GM12874 (cell line): Measurements from ENCODE around the gene PRRT4.
A peak's percentile ranks its signal among the peaks of the same experiment; 100 is the strongest.

Source experiments
- TF ChIP-seq, protein P1 (sequence below): IDR thresholded peaks from 2 replicates; pipeline ENCODE4 v1.5.1; 2011; ENCODE audit warnings: low read depth, mild to moderate bottlenecking, control low read depth, low read length, moderate library complexity; ENCODE audit not compliant: insufficient read depth

PRRT4 gene

DNA sequence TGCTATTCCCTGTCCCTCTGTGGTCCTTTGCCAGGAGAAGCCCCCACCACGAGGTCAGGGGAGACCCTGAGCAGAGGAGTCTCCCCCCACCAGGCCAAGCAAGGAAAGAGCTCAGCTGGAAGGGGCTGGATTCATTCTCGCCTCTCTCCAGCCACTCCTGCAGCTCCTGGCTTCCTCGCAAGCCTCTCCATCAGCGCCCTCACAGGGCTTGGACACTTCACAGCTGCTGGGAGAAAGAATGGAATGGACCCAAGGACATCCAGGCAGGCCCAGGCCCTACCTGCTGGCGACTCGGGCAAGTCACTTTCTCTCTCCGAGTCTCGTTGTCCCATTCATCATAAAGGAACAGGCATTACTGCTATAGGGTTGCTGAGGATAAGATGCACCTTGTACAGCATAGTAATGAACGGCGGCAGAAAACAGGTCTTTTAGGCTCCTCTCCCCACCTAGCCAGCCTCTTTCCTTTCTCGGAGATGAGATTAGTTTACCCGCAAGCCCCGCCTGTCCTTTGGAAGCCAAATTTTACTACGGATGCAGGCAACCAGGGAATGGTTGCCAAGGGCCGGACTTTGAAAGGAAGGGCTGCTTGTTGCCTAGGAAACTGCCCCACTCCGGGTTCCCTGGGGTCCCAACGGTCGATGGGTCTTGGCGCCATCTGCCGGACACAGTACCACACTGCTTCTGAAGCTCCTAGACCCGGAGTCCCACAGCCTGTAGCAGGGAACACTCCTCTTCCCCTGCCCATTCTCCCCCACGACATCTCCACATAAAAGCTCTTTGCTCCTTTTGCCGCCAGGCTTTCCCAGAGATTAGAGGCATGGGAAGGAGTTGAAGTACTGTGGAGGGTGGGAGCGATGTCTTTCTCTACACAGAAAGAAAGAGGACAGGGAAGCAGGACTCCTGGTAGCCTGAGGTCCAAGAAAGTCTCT is 26.0 kb upstream of the PRRT4 start:
- TF ChIP-seq, protein P1, sequence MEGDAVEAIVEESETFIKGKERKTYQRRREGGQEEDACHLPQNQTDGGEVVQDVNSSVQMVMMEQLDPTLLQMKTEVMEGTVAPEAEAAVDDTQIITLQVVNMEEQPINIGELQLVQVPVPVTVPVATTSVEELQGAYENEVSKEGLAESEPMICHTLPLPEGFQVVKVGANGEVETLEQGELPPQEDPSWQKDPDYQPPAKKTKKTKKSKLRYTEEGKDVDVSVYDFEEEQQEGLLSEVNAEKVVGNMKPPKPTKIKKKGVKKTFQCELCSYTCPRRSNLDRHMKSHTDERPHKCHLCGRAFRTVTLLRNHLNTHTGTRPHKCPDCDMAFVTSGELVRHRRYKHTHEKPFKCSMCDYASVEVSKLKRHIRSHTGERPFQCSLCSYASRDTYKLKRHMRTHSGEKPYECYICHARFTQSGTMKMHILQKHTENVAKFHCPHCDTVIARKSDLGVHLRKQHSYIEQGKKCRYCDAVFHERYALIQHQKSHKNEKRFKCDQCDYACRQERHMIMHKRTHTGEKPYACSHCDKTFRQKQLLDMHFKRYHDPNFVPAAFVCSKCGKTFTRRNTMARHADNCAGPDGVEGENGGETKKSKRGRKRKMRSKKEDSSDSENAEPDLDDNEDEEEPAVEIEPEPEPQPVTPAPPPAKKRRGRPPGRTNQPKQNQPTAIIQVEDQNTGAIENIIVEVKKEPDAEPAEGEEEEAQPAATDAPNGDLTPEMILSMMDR: peak; percentile 89

DNA sequence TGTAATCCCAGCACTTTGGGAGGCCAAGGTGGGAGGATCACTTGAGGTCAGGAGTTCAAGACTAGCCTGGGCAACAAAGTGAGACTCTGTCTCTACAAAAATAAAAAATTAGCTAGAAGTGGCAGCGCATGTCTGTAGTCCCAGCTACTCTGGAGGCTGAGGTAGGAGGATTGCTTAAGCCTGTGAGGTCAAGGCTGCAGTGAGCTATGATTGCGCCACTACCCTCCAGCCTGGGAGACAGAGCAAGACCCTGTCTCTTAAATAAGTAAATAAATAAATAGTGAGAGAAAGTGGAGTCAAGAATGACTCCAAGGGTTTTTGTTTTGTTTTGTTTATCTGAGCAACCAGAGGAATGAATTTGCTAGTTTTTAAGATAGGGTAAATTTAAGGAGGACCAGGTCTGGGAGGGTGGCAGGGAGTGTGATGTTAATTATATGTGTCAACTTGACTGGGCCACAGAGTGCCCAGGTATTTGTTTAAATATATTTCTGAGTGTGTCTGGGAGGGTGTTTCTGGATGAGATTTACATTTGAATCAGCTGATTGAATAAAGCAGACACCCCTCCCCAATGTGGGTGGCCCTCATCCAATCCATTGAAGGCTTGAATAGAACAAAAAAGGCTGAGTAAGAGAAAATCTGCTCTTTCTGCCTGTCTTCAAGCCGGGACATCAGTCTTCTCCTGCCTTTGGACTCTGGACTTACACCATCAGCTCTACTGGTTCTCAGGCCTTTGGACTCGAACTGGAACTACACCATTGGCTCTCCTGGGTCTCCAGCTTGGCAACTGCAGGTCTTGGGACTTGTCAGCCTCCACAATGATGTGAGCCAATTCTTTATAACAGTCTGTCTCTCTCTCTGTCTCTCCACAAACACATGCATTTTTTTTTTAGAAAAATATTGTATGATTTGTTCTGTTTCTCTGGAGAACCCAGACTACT is 24.8 kb upstream of the PRRT4 start:
- TF ChIP-seq, protein P1: no peak

DNA sequence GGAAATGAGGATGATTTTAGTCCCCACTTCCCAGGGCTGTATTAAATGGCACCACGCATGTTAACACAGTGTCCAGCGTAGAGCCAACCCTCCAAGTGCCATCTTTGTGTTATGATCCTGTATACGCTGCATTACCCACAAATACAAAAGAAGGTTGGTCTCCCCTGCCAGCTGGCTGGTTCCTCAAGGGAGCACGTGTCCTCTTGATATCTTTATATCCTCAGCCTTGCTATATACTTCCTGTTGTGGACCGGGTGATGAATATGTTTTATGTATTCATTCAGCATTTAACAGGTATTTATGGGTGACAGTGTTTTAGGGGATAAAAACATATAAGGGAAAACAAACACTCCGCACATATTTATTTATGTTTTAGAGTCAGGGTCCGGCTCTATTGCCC is 23.2 kb upstream of the PRRT4 start:
- TF ChIP-seq, protein P1: no peak

DNA sequence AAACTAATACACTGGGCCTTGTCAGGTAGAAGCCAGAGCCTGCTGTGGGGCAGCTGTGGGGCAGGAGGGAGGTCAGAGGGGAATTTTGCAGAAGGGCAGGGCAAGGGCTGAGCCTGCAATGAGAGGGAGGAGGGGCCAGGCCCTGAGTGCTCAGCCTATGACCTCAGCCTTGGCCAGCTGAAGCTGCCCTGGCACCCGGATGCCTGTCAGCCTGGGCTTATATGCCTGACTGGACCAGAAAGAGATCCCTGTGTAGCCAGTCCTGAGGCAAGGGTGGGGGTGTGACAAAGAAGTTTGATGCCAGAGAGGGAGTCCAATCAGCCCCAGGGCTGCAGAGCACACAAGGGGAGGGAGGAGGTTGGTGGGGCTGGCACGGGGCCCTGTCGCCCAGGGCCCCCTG is 22.3 kb upstream of the PRRT4 start:
- TF ChIP-seq, protein P1: no peak

DNA sequence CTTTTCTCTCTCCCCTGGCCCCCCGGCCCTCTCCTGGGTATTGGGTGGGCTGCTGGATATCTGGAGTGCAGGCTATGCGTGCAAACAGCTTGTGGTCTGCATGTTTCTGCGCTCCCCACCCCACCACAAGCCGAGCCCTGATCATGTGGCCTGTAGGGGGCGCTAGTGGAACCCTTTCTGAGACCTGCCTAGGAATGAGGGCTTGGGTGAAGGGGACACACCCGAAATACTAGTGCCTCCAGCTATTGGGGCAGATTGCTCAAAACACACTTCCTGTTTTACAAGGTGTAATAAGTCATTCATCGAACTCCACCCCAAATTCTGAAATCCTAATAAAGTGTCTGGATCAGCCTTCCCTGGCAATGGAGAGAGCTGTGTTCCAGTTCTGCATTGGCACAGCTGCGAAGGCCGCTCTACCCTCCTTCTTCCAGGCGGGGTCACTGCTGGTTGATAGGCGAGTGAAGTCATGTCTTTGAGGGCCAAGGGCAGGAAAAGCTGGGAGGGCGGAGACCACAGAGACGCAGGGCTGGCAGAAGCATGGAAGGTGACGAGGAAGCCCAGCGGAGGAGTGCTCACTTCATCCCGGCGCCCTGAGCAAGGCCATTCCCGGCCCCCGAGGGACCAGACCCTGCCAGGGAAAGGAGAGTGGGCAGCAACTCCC is 19.8 kb upstream of the PRRT4 start:
- TF ChIP-seq, protein P1: peak; percentile 76

DNA sequence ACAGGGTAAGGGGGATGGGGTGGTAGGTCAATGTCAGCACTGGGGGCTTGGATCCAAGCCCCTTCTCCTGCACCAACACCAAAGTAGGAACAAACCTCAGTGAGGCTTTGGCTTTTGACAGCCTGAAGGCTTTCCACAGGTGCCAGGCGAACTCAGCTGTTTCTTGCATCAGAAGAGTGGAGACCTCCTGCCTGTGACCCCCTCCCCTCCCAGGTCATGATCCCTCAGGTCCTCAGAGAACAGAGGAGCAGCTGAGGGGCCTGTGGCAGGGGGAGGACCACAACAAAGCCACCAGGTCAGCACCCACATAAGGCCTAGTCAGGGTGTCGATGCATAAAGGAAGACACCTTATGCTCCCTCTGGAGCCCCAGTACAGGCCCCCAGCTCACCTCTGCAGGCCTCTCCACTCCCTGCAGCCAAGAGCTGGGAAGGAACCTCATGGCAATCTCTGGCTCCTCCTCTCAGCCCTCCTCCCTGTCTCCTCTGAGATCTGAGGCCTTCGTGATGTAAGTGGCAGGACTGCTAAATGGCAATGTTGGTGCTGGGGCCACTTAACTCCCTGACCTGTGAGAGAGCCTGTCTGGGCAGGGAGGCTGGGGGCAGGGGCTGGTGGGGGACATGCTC is 19.1 kb upstream of the PRRT4 start:
- TF ChIP-seq, protein P1: no peak
